Transverse colon (tissue), 4 donors: ENCODE results near the gene ZDBF2. TPM values are rescaled to one million over a fixed set of nuclear protein-coding genes. Genes with fewer than 3 reads are reported as not detected.
"Not testable (repeated sequence)": the region's sequence is repeated elsewhere in the genome, so short reads cannot be mapped to it uniquely, and the experiment has no call there.

Experiments
- DNase-seq: peaks from one replicate; pipeline ENCODE4 v3.0.0-alpha.2; 2019
- H3K27ac ChIP-seq, 4 donors: fragments of 200-600 bp; sonication (generic); 2 replicates each; pipeline ENCODE4 v1.5.1; 2016 to 2018; ENCODE audit warnings: inconsistent platforms in 4 of 4
- H3K27me3 ChIP-seq: fragments of 200-600 bp; sonication (generic); 2 replicates; pipeline ENCODE4 v1.5.1; 2017; ENCODE audit warnings: inconsistent platforms
- H3K36me3 ChIP-seq, 4 donors: fragments of 200-600 bp; sonication (generic); 2 replicates each; pipeline ENCODE4 v1.5.1; 2017 to 2019; ENCODE audit warnings: inconsistent platforms in 4 of 4
- H3K4me1 ChIP-seq, 4 donors: fragments of 200-600 bp; sonication (generic); 2 replicates each; pipeline ENCODE4 v1.5.1; 2017 to 2020; ENCODE audit warnings: inconsistent platforms in 4 of 4
- H3K4me3 ChIP-seq, 4 donors: fragments of 200-600 bp; sonication (generic); 1 replicate in 1 of 4; 2 replicates in 3 of 4; pipeline versions ENCODE4 v1.5.1 to v1.6.1; 2017 to 2019; ENCODE audit warnings: inconsistent platforms in 4 of 4
- H3K9me3 ChIP-seq, 2 donors: fragments of 200-600 bp; sonication (generic); 2 replicates each; pipeline ENCODE4 v1.5.1; 2017 to 2019; ENCODE audit warnings: inconsistent platforms in 2 of 2
- EP300 ChIP-seq: sonication (generic); formaldehyde crosslinking; IDR thresholded peaks from one replicate; pipeline ENCODE4 v1.6.1; 2017; ENCODE audit warnings: antibody characterized with exemption, low read depth
- POLR2A ChIP-seq: fragments of 450-650 bp; IDR thresholded peaks from one replicate; pipeline ENCODE4 v1.6.1; 2016; ENCODE audit warnings: antibody characterized with exemption, mild to moderate bottlenecking, moderate library complexity
- POLR2AphosphoS5 ChIP-seq, 3 donors: sonication (generic); formaldehyde crosslinking; IDR thresholded peaks; one replicate each; pipeline ENCODE4 v1.6.1; 2016; ENCODE audit warnings: antibody characterized with exemption in 3 of 3
- WGBS, 2 donors: methylation state at CpG; one replicate each; pipeline ENCODE4 v1.1.5; 2018; ENCODE audit warnings: low coverage in 1 of 2; 5-methylcytosine and 5-hydroxymethylcytosine counted together
- in situ Hi-C, 4 donors: fragments of 200-750 bp; cut with MboI; loops; one replicate each; pipeline versions ENCODE4 v1.15.0 to v1.15.1; 2017; ENCODE audit warnings: low sequenced_read_pairs in 3 of 4, low pct_ligation_motif_present in 1 of 4, low pct_unique_long_range_greater_than_20kb in 1 of 4
- intact Hi-C: fragments of 100-400 bp; cut with DNase I; formaldehyde crosslinking; loops from one replicate; pipeline ENCODE4 v1.15.1; 2023; ENCODE audit warnings: low total_unique reads
- total RNA-seq, 4 donors: library from RNA; depleted of rRNA; stranded (reverse); fragments of >200 nt; gene quantifications; one replicate each; pipeline ENCODE4 v1.1.0, GENCODE V29; 2016
- TF ChIP-seq, protein P1 (sequence below), 5 experiments: fragments of 200-600 bp in 3 of 5; fragments of 450-650 bp in 2 of 5; sonication (generic) in 3 of 5; IDR thresholded peaks; 1 replicate in 2 of 5; 2 replicates in 3 of 5; pipeline ENCODE4 v1.5.1; 2016 to 2017; ENCODE audit warnings: antibody characterized with exemption in 5 of 5, inconsistent platforms in 3 of 5, mild to moderate bottlenecking in 2 of 5, moderate library complexity in 1 of 5

The ZDBF2 gene
- total RNA-seq, 4 donors from 2014 or later, result 2.2 to 9.4 (median 6.6) TPM

- 63% methylated on average over 7 of the region's 7 CpGs; no CpG with 5 or more reads in 1 of the 2 donors for WGBS, 2 donors
- Histone ChIP-seq H3K27me3 (peaks cover 99% of the 10 kb centered on the region), H3K4me3 (no peak overlapping the region), H3K4me1 (no peaks in the 10 kb centered on the region), H3K9me3 (no peaks in the 10 kb centered on the region), H3K27ac (no peak overlapping the region), H3K36me3 (no peaks in the 10 kb centered on the region)
- no peak for DNase-seq
- intact Hi-C loops (no loop called here), in situ Hi-C loops (no loop called here)
- no peak for TF ChIP-seq POLR2A
- TF ChIP-seq, protein P1, sequence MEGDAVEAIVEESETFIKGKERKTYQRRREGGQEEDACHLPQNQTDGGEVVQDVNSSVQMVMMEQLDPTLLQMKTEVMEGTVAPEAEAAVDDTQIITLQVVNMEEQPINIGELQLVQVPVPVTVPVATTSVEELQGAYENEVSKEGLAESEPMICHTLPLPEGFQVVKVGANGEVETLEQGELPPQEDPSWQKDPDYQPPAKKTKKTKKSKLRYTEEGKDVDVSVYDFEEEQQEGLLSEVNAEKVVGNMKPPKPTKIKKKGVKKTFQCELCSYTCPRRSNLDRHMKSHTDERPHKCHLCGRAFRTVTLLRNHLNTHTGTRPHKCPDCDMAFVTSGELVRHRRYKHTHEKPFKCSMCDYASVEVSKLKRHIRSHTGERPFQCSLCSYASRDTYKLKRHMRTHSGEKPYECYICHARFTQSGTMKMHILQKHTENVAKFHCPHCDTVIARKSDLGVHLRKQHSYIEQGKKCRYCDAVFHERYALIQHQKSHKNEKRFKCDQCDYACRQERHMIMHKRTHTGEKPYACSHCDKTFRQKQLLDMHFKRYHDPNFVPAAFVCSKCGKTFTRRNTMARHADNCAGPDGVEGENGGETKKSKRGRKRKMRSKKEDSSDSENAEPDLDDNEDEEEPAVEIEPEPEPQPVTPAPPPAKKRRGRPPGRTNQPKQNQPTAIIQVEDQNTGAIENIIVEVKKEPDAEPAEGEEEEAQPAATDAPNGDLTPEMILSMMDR (IDR thresholded peaks at IDR 0.05), result no peak
- TF ChIP-seq POLR2AphosphoS5 (IDR thresholded peaks at IDR 0.05), result no peak
- TF ChIP-seq EP300, result no peak
Observed at GRCh38 chr2:206257861-206258260, 16.6 kb upstream of the ZDBF2 start.

DNA sequence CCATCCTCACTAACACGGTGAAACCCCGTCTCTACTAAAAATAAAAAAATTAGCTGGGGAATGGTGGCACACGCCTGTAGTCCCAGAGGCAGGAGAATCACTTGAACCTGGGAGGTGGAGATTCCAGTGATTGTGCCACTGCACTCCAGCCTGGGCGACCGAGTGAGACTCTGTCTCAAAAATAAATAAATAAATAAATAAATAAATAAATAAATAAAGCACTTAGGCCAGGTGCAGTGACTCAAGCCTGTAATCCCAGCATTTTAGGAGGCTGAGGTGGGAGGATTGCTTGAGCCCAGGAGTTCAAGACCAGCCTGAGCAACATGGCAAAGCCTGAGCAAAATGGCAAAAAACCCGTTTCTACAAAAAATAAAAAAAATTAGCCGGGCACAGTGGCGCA, 15.8 kb upstream of the ZDBF2 start:
- H3K27ac ChIP-seq, H3K36me3 ChIP-seq, H3K4me3 ChIP-seq, H3K4me1 ChIP-seq, H3K9me3 ChIP-seq, intact Hi-C loops, DNase-seq, in situ Hi-C loops: not testable (repeated sequence)
- H3K27me3 ChIP-seq, result peaks cover 99% of the 10 kb centered on the region
- WGBS, 2 donors, result 56 to 63% methylated on average over 8 of the region's 8 CpGs

DNA sequence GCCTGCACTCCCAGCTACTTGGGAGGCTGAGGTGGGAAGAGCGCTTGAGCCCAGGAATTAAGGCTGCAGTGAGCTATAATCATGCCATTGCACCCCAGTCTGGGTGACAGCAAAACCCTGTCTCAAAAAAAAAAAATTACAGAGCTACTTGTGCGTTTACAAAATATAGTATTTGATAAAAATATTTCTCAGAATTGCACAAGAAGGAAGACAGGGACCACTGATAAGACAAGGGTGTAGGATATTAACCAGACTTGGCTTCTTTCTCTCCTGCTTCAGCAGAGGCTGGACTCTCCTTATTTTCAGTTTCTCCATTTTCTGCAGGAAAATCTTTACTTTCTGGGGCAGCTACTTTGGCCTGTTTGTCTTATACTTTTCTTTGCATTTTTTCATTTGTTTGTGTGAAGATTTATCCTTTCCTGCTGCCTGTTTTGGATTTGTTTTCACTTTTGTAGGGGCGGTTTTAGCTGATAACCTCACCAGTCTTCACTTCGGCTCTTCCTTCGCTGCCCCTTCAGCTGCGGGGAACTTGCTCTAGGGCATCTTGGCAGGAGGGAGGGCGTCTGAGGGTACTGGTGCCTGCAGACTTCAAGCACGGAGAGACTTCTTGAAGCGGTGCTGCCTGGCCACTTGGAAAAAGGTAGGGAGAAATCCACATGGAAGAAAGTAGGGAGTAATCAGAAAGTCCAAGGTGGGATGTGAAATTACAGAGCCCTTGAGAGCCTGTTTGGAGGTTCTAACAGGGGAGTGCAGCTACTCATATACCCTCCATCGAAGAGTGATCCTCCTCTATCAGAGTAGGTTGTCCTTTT, 14.9 kb upstream of the ZDBF2 start:
- Histone ChIP-seq H3K4me1 (no peaks in the 10 kb centered on the region), H3K27me3 (peaks cover 100% of the 10 kb centered on the region), H3K9me3 (no peaks in the 10 kb centered on the region), H3K36me3 (no peaks in the 10 kb centered on the region), H3K4me3 (no peak overlapping the region), H3K27ac (no peak overlapping the region)
- TF ChIP-seq EP300 (no peak), POLR2A (no peak), POLR2AphosphoS5 (IDR thresholded peaks at IDR 0.05) (no peak)
- TF ChIP-seq, protein P1 (IDR thresholded peaks at IDR 0.05), result no peak
- no peak for DNase-seq
- intact Hi-C loops, result no loop called here
- 44 to 45% methylated on average over 3 to 10 of the region's 10 CpGs for WGBS, 2 donors
- in situ Hi-C loops, result no loop called here

DNA sequence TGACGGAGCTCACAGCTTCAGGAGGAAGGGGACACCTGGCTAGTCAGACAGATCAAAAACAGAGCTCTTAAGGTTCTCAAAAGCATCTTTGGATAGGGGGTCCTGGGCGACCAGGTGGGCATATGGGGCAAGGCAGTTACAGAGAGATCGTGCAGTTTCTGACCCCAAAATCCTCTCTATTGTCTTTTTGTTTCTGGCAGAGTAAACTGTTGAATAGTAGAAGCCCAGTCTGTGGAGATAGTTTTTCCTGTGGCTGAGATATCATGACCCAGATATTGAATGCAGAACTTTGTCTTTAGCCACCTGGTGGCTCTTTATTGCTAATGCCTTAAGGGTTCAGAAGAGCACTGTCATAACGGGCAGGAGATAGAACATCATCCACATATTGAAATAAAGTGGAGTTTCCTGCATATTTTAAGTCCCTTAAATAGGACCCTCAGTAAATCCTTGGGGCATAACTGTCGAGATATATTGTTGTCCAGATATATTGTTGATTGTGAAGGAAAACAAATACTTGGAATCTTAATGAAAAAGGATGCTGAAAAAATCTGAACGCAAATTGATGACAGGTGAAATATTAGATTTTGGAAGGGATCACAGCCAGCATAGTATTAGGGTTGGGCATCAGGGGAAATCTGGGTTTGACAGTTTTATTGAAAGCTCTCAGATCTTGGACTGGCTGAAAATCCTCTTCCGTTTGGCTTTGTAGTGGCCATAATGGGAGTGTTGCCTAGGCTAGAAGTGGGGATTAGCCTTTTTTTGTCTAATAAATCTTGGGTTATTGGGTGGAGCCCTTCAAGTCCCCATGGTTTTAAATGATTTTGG, 14.1 kb upstream of the ZDBF2 start:
- in situ Hi-C loops, result no loop called here
- Histone ChIP-seq H3K4me3 (no peak overlapping the region), H3K27me3 (peaks cover 100% of the 10 kb centered on the region), H3K4me1 (no peaks in the 10 kb centered on the region), H3K27ac (no peak overlapping the region), H3K9me3 (no peaks in the 10 kb centered on the region), H3K36me3 (no peaks in the 10 kb centered on the region)
- TF ChIP-seq POLR2A (no peak), POLR2AphosphoS5 (IDR thresholded peaks at IDR 0.05) (no peak), EP300 (no peak)
- TF ChIP-seq, protein P1 (IDR thresholded peaks at IDR 0.05), result peak; percentile 19 to 33 (median 28)
- DNase-seq, result no peak
- 31 to 40% methylated on average over 2 to 7 of the region's 7 CpGs for WGBS, 2 donors
- intact Hi-C loops, result no loop called here
